ENCODE measurements around the gene LSM6.
A peak's percentile ranks its signal among the peaks of the same experiment; 100 is the strongest.

Gene LSM6

DNA sequence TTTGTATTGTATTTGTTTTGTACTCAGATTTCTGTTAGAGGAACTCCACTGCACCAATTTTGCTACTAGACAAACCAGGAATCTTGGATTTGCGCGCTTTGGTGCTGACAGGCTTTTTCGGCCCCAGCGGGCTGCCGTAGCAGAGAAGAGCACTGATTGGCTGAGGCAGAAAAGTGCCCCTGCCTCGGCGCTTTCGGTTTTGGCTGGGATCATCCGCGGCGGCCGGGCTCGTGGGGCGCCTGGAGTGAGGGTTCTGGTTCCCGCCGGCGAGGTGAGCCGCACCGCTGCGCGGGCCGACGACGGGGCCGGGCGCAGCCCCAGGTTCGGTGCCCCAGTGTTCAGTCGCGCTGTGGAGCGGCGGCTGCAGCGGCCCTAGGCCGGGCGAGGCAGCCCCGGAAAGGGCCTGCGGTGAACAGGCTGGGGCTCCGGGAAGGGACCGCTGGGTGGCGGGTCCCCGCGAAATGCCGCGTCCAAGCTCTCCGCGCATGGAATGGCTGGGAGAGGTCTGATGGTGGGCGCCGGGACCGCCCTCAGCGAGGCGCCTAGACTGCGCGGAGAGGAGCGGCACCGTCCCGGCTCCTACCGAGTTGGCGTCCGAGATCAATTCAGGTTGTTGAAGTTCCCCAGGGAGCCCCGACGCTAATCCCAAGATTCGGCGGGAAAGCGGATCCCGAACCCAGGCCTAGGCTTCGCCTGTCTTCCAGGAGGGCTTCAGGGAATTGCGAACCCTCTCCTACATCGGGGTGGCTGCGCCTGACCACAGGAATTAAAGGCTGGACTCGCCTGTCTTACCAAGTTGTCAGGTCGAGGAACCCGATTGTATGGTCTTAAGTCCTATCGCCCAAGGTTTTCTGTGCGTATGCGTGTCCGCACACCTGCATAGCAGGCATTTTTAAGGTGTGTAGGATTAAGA is at the start of gene LSM6:
Gene LSM6, plus strand, starts transcription at position 178 of the 913 bp plus-strand sequence. CDS start 7,204 bp downstream, outside the sequence.
- TF ChIP-seq POLR2A (IDR thresholded peaks at IDR 0.05; ENCODE audit: low read depth, low read length) = peak; percentile 44; the same call in 1 of the 2 replicates
- peak; percentile 25 for DNase-seq (ENCODE audit: insufficient read length, low spot score)
- FAIRE-seq = peak; percentile 76

GRCh38 chr4:146132445-146132844 is 43.1 kb upstream of the LSM6 start:
- DNase-seq (ENCODE audit: insufficient read length, low spot score) (no peak), FAIRE-seq (no peak)
- no peak for TF ChIP-seq POLR2A (IDR thresholded peaks at IDR 0.05; ENCODE audit: low read depth, low read length)

GRCh38 chr4:146134761-146135445 is 40.6 kb upstream of the LSM6 start:
- DNase-seq (ENCODE audit: insufficient read length, low spot score) = no peak
- FAIRE-seq = no peak
- no peak for TF ChIP-seq POLR2A (IDR thresholded peaks at IDR 0.05; ENCODE audit: low read depth, low read length)

GRCh38 chr4:146135941-146136340 is 39.6 kb upstream of the LSM6 start:
- no peak for TF ChIP-seq POLR2A (IDR thresholded peaks at IDR 0.05; ENCODE audit: low read depth, low read length)
- DNase-seq (ENCODE audit: insufficient read length, low spot score) = no peak
- FAIRE-seq = no peak

DNA sequence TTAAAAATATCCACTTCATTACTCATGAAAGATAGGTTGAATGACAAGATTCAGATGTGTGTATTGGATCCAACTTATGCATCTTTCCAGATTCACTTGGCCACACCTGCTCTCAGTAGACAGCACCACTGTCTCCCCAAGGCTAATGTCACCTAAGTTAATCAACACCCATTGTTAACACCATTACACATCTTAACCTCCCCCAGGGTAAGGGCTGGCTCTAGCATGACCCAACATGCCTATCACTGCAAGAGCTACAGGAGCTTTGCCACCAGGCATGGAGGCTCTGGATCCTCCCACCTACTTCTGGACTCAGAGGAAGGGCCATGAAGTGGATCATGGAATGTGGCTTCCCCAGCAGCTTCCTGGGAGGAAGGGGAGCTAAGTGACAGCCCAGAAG is 32.8 kb upstream of the LSM6 start:
- DNase-seq (ENCODE audit: insufficient read length, low spot score) (no peak), FAIRE-seq (no peak)
- TF ChIP-seq POLR2A (IDR thresholded peaks at IDR 0.05; ENCODE audit: low read depth, low read length) = no peak

- no peak for TF ChIP-seq POLR2A (IDR thresholded peaks at IDR 0.05; ENCODE audit: low read depth, low read length)
- FAIRE-seq (no peak), DNase-seq (ENCODE audit: insufficient read length, low spot score) (no peak)
These were observed 31.6 kb upstream of the LSM6 start for GRCh38 chr4:146143888-146144287.

DNA sequence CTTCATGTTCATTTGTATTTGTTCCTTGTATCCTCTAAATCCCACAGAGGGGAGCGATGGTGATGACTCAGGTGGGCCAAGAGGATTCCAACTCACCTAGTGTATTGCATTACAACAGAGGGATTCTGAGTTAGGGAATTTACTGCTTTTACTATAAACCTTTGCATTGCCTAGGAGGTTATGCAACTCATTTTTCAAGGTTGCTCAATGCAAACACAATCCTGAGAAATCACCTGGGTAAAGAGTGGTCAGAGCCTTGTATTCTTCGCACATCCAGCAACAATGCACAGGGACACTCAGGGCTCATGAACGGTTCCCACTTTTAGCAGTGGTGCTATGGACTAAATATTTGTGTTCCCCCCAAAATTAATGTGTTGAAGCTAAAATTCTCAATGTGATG is 28.6 kb upstream of the LSM6 start:
- no peak for FAIRE-seq
- TF ChIP-seq POLR2A (IDR thresholded peaks at IDR 0.05; ENCODE audit: low read depth, low read length) = no peak
- no peak for DNase-seq (ENCODE audit: insufficient read length, low spot score)

GRCh38 chr4:146148021-146148420 is 27.5 kb upstream of the LSM6 start:
- TF ChIP-seq POLR2A (IDR thresholded peaks at IDR 0.05; ENCODE audit: low read depth, low read length) = no peak
- FAIRE-seq = no peak
- no peak for DNase-seq (ENCODE audit: insufficient read length, low spot score)

DNA sequence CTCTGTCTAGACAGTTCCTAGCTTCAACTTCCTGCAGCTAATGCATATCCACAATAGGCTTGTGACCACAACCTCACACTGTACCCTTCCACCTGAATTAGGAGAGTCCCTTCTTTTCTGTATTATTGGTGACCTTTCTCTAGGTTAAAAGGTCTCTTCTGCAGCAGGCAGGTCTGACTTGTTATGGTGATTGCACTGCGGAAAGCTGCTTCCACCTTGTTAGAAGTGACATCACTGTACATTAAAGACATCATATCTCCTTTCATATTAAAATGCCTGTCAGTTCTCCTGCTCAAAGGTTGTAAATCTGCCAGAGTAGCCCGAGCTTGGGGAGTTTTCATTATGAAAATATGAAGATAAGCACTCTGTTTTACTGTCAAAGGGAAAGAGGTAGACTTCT is 21.5 kb upstream of the LSM6 start:
- TF ChIP-seq POLR2A (IDR thresholded peaks at IDR 0.05; ENCODE audit: low read depth, low read length) = no peak
- DNase-seq (ENCODE audit: insufficient read length, low spot score) = no peak
- no peak for FAIRE-seq

GRCh38 chr4:146155152-146155724 is 20.3 kb upstream of the LSM6 start:
- TF ChIP-seq POLR2A (IDR thresholded peaks at IDR 0.05; ENCODE audit: low read depth, low read length) = no peak
- FAIRE-seq = no peak

DNA sequence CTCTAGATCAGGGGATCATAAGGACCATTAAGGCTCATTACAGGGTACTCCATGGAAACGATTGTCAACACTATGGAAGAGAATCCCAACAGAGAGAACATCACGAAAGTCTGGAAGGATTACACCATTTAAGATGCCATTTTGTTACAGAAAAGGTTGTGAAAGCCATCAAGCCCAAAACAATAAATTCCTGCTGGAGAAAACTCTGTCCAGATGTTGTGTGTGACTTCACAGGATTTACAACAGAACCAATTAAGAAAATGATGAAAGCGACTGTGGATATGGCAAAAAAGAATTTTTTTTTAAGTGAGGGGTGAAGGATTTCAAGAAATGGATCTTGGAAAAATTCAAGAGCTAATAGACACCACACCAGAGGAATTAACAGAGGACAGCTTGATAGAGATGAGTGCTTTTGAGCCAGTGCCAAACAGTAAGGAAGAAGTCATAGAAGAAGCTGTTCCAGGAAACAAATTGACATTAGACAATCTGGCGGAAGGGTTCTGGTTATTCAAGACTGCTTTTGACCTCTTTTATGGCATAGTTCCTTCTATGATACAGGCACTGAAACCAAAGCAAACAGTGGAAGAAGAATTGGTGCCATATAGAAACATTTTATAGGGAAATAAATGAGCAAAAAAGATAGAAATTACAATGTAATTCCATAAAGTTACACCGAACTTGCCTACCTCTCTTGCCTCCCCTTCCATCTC is 17.3 kb upstream of the LSM6 start:
- TF ChIP-seq POLR2A (IDR thresholded peaks at IDR 0.05; ENCODE audit: low read depth, low read length) = no peak
- DNase-seq (ENCODE audit: insufficient read length, low spot score) = no peak
- no peak for FAIRE-seq

More at GRCh38 chr4:146155152-146155724, 20.3 kb upstream of the LSM6 start:
- DNase-seq (ENCODE audit: insufficient read length, low spot score) = no peak

GRCh38 chr4:146159384-146160058 is 16.0 kb upstream of the LSM6 start:
- DNase-seq (ENCODE audit: insufficient read length, low spot score) (no peak), FAIRE-seq (no peak)
- no peak for TF ChIP-seq POLR2A (IDR thresholded peaks at IDR 0.05; ENCODE audit: low read depth, low read length)

- FAIRE-seq = no peak
- no peak for TF ChIP-seq POLR2A (IDR thresholded peaks at IDR 0.05; ENCODE audit: low read depth, low read length)
- DNase-seq (ENCODE audit: insufficient read length, low spot score) = no peak
These were observed 14.3 kb upstream of the LSM6 start for GRCh38 chr4:146161243-146161642.

Measured in H54 (cell line).